Stimulated activated CD4-positive, alpha-beta T cell treated with anti-CD3 and anti-CD28 coated beads, TNF-alpha, amount 100 ng/mL, for 24 hours (primary cell): ENCODE results near the gene NKAIN2.
"Not testable (repeated sequence)": the region's sequence is repeated elsewhere in the genome, so short reads cannot be mapped to it uniquely, and the experiment has no call there.

Experiments
- DNase-seq, 3 experiments: peaks; one replicate each; pipeline ENCODE4 v3.0.0-alpha.2; 2020; ENCODE audit warnings: low read depth in 3 of 3

NKAIN2 gene

DNA sequence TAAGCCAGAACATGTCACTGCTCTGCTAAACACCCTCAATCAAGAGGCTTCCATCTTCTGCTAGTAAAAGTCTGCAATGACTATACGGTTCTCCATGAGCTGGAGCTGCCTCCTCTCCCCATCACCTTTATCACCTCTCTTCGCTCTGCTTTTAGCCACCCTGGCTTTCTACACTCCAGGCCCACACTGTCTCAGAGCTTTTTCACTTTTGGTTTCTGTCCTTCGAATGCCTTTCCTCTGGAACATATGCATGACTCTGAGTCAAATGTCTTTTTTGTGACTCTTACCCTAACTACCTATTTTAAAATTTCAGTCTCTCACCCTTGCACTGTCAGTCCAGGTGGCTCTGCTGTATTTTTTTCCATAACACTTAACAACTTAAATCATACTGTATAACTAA, 633.1 kb downstream of the NKAIN2 start:
- no peak for DNase-seq

DNA sequence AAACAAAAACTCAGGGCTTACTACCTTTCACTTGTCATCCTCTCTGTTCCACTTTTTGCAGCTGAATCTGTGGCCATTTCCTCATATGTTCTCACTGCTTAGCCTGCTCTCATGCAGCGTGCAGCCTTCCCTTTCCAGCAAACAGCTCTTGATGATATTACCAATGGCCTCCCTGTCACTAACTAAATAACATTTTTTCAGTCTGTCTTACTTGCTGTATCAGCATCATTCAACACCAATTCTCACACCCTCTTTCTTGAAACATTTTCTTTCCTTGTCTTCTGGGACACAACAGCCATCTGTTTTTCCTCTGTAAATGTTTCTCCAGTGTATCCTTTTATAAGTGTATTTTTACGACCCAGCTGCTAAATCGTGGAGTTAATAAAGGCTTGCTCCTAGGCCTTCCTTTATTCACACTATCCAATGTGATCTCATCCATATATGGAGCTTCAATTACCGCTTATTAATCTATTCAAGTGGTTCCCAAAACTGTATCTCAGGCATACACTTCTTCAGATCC, 634.9 kb downstream of the NKAIN2 start:
- DNase-seq, result no peak

DNA sequence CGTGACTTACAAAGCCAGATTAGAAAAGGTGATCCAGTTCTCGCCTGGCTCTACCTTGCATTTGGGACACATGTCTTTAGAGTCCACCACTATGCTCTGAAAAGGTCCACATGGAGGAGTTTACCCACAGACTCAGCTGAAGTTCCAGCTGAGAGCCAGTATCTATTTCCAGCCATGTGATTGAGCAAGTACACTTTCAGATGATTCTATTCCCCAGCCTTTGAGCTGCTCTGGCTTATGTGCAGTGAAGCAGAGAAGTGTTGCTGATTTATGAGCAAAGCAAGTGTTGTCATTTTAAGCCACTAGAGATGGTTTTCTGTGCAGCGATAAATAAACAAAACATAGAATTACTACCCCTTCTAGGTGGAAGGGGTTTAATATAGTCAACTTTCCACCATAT, 637.8 kb downstream of the NKAIN2 start:
- DNase-seq, result no peak

DNA sequence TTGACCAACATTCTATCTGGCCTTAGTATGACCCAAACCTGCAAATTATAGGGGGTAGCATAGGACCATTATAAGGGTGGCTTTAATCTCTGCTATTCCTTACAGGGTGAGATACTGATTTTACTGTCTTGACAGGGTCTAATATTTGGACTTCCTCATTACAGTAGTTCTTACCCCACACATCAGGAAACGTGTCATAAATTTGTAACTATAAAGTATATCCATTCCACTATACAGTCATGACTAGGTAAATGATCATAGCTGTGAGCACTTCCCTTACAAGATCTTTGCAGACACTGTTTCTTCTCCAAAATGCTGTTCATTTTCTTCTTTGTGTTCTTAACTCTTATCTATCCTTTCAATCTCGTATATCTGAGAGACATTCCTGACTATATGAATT, 639.9 kb downstream of the NKAIN2 start:
- no peak for DNase-seq

DNA sequence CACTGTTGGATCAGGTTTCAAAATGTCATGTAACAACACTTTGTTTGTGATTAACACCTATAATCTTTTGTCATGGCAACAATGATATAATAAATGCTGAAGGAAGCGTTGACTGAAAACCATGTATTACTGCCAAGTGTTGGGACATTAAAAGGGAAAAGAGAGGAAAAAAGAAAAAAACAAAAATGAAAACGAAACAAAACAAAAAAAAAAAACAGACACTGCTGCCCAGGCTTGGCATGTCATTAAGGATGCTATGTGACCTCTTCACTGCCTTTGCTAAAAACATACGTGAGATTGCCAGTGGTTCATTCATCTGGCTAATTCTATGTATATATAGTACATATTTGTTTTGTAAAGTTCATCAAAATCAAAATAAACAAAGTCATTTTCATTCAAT, 641.9 kb downstream of the NKAIN2 start:
- no peak for DNase-seq

DNA sequence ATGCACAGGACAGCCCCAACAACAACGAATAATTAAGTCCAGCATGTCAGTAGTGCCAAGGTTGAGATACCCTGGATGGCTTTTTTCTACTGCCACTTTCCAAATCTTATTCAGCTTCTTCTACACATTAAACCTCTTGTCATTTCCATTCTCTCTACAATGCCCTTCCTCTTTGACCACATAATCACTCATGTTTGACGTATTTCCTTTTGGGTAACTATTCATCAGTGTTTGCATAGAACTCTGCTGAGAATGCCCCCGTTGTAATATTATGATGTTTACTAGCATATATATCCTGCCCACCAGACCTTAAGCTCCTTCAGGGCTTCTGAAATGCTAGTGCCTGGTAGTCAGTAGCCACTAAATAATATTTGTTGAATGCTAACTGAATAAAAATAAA, 643.3 kb downstream of the NKAIN2 start:
- no peak for DNase-seq

DNA sequence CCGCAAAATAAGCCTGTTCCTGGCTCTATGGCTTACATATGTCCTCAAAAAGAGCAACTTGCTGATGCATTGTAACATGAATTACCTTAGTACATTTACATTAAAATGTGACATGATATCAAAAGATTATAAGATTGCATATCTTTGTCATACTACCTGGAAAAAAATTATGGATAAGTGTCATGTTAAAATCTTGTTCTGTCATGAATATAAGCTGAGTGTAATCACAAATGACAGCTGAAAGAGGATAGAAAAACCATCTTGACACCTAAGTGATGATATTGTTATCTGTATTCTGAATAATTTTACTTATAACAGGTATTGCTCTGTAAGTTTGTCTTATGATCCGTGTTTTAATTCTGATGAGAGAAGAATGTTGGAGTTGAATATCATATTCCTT, 655.6 kb downstream of the NKAIN2 start:
- no peak for DNase-seq

DNA sequence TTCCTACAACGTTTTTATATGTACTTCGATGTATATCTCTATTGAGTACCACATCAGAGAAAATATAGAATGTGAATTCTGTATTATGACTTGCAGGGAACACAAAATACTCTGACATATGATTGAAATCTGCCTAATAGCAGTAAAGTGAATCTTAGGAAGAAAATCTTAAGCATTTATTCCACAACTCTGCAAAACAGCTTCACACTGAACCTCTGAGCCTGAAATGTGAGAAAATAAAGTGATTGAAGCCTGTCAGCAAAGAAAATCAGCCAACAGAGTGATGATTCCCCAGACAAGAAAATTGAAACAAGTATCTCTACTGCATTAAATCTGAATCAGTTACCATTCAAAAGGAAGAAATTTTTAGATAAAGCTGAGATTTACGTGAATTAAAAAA, 659.1 kb downstream of the NKAIN2 start:
- DNase-seq, result no peak

DNA sequence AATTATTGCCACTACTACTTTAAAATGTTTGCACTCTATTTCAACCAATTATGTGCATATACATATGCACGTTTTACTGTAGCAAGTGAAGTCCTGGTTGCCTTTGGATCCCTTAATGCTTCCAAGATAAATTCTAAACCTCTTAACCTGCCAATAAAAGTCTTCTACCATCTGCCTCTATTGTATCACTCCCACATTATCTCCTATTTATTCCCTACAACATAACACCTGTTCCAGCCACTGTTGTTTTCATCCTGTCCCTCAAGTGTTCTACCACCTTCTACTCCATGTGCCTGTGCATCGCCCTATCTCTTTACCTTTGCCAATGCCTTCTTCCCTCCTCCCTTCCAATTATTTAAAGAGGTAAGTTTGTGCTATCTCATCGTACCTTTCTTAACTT, 659.6 kb downstream of the NKAIN2 start:
- DNase-seq, result no peak

DNA sequence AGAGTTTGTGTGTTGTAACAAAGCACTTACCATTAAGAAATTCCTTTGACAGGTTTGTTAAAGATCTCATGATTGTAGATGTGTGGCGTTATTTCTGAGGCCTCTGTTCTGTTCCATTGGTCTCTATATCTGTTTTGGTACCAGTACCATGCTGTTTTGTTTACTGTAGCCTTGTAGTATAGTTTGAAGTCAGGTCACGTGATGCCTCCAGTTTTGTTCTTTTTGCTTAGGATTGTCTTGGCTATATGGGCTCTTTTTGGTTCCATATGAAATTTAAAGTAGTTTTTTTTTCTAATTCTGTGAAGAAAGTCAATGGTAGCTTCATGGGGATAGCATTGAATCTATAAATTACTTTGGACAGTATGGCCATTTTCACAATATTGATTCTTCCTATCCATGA, 660.9 kb downstream of the NKAIN2 start:
- not testable (repeated sequence) for DNase-seq

DNA sequence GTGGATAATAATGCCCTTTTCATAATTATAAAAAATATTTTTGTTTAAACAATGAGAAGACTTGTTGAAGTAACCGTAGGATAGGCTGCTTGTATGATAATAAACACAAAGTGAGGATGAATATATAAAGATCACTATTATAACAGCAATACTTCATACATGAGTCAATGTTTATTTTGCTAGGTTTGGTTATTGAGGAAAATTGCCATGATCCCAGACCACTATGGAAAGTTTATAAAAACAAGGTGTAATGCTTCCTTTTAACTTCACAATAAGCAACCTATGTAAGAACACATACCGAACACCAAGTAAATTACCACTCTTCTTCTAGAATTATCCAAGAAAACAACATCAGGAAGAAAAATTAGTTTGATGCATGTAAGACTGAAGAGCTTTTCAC, 663.3 kb downstream of the NKAIN2 start:
- DNase-seq, result no peak

DNA sequence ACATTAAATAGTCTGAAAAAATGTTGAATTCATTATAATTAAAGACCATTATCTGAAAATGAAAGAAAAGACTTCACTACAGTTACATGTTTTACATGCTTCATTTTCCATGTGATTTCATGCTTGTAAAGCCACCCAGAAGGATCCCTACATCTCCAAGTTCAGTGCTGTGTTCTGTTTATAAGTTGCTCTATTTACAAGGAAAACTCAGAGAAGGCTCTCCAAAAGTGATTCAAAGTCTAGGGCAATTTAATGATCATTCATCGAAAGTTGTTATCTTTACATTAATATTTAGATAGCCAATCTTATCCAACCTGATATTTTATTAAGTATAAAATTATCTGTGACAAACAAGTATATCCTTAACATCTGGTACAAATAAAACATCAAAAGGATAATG, 663.7 kb downstream of the NKAIN2 start:
- no peak for DNase-seq

DNA sequence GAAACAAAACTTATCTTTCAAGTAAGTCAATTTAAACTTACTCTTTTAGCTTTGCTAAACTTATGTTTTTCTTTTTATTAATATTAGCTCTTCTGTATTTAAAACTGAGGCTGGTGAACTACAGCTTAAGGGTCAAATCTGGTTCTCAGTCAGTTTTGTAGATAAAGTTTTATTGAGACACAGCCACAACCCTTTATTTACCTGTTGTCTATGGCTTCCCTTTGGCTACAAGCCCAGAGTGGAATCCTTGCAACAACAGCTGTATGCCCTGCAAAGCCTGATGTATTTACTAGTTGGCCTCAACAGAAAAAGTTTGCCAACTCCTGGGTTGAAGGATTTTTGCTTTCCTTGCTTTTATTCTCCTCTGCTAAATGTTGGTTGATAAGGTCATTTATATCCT, 667.1 kb downstream of the NKAIN2 start:
- no peak for DNase-seq

DNA sequence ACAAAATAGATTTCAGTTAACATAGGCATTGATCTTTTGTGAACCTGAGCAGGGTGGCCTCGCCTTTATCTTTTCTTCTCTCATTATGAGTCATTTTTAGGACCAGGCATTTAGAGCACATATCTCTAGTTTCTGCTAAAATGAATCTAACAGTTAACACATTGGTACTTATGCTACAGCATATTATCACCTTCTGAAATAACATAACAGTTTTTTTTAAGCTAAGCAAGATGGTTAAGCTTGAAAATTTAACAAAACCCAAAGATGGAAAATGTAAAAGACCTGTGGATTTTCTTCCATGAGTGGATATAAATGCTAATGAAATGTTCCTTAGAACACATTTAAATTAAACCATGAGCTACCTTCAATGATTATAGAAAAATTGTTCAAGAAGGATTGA, 671.5 kb downstream of the NKAIN2 start:
- no peak for DNase-seq

DNA sequence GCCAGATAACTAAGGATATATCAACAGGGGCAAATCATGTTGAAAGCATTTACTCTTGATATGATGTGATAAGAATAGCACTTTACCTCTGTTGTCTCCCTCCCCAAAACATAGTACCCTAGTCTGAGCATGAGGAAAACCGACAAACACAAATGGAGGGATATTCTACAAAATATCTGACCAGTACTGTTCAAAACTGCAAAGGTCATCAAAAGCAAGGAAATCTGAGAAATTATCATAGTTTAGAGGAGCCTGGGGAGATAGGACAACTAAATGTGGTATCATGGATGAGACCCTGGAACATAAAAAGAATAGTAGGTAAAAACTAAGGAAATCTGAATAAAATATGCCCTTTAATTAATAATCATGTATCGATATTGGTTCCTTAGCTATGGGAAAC, 675.2 kb downstream of the NKAIN2 start:
- DNase-seq, result no peak

DNA sequence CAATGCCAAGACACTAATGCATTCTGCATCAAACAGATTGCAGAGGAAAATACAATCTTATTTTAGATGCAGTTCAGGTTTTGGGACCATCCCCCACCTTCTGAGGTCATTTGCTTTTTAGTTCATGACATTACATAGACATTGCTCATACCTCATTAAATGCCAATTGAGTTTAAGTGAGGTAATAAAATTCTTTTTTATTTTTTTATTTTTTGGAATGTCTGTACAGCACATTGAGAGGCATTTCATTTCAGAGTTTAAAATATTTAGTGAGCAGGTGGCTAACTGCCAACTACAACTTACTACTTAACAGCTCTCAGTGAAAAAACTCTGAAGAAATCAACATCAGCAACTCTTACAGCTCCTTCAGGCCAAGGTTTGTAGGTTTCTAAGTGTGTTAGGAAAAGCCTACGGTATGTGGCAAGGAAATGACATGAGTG, 676.3 kb downstream of the NKAIN2 start:
- DNase-seq, result no peak

DNA sequence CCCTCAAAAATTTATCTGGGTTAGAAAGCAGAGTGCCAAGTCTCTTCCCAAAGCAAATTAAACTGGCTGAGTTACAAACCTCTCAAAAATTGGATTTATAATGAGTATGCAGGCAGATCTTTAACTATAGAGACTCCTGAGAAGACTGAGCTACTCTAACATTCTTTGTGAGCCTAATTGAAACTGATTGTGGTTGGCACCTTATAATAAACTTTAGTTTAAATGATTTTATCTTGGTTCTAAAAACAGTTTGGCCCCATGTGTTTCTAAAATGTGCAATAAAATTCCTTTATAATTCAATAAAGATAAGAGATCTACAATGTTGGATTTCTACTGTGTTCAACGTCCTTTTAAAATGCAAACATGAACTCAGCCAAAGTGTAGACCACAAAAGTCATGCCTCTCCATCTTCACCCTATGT, 678.4 kb downstream of the NKAIN2 start:
- no peak for DNase-seq

DNA sequence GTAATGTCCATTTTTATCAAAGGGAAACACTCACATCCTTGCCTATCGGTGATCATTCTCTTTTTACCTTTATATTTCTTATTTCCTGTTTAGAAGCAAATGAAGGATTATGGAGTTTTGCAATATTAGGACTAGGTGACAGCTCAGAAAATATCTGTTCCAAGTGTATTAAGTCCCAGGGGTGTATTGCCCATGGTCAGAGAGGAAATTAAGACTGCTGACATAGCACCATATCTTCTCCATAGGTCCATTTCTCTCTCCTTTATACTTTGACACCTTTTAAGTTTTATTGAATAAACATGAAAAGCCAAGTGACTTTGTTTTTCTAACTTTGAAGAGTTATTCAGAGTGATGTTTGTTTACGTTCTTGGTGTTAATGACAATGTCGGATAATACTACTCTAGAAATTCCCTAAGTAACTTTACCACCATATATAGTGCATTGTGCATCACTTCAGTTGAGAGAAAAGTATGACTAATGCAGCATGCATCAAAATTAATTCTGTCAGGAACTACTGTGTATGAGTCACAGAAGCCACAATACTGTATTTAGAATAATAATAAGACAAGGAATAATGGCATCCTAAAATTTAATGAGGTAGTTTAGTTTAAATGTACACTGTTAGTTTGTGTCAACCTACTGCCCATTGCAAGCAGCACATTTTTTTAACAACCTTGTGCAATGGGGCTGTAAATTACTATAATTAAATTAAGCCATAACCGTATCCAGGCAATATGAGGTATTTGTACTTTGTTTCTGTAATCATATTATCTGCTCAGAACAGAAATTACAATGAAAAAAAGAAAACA, 684.2 kb downstream of the NKAIN2 start:
- DNase-seq, result no peak

DNA sequence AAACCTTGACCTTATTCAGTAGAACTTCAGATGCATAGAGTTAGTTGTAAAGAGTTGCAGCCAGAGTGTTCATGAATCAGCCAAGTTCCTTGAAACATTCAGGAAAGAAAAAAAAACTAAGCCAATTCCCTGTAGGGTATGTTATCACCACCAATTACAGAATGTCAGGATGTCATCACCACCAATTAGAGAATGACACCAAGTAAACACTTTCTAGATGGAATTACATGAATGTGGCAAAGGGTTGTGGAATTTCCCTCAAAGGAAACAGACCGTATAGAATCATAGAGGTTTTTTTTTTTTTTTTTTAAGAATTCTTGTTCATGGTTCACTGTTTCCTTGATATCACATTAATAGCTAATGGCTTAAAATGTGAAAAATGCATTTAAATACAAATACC, 686.5 kb downstream of the NKAIN2 start:
- DNase-seq, result no peak

DNA sequence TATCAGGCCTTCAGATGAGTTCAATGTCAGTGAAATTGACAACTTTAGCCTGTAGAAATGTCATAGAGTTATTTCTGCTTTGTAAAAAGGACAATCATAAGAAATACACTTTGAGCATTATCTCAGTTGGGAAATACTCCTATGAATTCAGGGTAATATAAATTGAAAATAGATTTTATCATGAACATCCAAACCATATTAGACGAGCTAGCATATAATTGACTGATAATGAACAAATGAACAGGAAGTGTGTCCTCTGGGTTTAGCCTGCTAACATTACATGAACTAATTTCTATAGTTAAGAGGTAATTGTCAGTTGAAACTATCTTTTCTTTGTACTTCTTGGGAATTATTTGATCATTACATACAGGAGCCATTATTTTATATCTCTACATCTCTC, 689.6 kb downstream of the NKAIN2 start:
- no peak for DNase-seq

DNA sequence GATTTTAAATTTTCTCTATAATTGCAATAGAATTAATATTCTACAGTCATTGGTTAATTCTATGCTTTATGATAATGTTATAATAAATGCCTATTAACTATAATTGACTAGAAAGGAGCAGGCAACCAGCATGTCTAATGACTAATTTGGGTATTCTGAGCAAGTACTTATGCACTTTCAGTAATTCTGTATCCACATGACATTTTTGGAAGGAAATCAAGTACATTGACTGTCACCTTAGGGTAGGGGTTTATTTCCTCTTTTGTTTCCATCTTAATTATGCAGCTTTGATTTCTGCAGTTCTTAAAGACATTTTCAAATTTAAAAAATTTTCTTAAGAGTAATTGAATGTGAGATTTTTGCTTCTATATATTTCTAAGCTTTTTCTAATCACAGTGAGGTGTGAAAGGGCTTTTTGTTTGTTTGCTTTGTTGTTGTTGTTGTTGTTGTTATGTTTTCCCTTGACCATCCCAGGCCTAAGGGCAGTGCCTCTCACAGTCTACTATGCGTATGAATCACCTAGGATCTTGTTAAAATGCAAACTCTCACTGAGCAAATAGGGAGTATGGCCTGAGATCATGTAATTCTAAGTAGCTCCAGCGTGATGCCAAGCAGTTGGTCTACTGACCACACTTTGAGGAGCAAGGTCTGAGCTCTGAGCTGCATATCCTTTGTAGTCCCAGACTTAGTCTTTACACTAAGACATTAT, 691.4 kb downstream of the NKAIN2 start:
- DNase-seq, result no peak

DNA sequence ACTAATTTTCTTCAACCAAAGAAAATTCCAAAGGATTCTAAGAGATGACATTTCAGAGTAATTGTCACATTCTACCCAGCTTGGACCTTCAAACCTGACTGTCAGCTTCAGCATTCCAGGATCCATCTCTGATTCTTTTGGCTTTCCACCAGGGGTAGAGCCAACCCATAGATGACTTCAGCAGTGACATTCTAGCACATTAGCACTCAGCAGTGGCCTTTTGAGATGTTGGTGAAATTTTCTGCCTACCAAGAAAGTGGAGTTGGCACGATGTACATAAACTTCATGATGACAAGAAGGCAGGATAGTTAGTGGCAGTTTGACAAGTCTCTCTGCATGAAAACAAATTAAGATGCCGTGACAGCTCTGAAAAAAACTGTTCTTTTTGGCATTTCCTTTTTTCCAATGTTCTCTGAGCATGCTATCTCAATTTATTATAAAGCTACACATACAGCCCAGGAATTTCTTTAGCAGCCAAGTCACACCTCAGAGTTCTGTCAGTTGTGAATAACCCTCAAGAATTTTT, 692.1 kb downstream of the NKAIN2 start:
- no peak for DNase-seq

DNA sequence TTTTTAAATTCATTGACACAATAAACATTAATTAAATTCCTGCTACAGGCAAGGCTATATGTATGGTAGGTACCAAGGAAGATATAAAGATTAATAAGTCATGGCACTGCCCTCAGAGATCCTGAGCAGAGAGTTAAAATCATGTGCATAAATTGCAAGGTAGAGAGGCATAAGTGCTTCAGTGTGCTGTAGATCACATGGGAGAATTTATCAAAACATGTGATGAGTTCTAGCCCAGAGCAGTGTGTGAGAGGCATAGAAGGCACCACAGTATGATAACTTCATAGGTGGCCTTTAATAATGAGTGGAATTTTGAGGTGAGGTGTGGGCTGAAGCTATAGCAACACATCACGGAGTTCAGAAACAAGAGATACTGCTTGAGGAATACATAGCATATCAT, 692.7 kb downstream of the NKAIN2 start:
- DNase-seq, result no peak
